Endothelial cell of umbilical vein (primary cell): Measurements from ENCODE around the gene SLC25A26. TPM values are rescaled to one million over a fixed set of nuclear protein-coding genes. Genes with fewer than 3 reads are reported as not detected.

Source experiments
- BruUV-seq: library from RNA; stranded (reverse); fragments of 400-500 nt; replicated peaks from 2 replicates; lab custom pipeline; 2021; lab: Mats Ljungman, UMichigan
- CTCF ChIA-PET: fragments of 300-600, 350-600 bp; sonication (Branson Sonifier 250); formaldehyde crosslinking; loops from one replicate; lab custom pipeline; 2021; ENCODE audit warnings: antibody characterized with exemption, inconsistent platforms; lab: Charles Lee
- POLR2A ChIA-PET: fragments of 300-600, 350-600 bp; sonication (Branson Sonifier 250); formaldehyde crosslinking; loops from one replicate; lab custom pipeline; 2021; ENCODE audit warnings: antibody characterized with exemption, inconsistent platforms; lab: Charles Lee
- DNase-seq: peaks from one replicate; pipeline ENCODE4 v3.0.0-alpha.2; 2011; ENCODE audit warnings: low read depth, low spot score
- FAIRE-seq: peaks from 2 replicates; lab custom pipeline; 2011; peaks lifted over from hg19 to GRCh38; lab: Jason Lieb, UNC
- H2AFZ ChIP-seq: 2 replicates; pipeline ENCODE4 v1.6.0; 2012; ENCODE audit warnings: low read depth, low read length, control low read depth, inconsistent platforms
- H3K27ac ChIP-seq: 2 replicates; pipeline ENCODE4 v1.5.1; 2011; ENCODE audit warnings: low read depth, mild to moderate bottlenecking, control low read depth, low read length, moderate library complexity; ENCODE audit not compliant: insufficient read depth
- H3K27me3 ChIP-seq, 2 experiments: 2 replicates each; pipeline versions ENCODE4 v1.6.0 to v1.6.1; 2011; ENCODE audit warnings: low read length in 2 of 2, mixed read lengths in 1 of 2; ENCODE audit not compliant: control insufficient read depth in 2 of 2, insufficient read depth in 2 of 2
- H3K36me3 ChIP-seq, 2 experiments: 2 replicates in 1 of 2; 3 replicates in 1 of 2; pipeline ENCODE4 v1.5.1; 2011; ENCODE audit warnings: low read length in 2 of 2, mild to moderate bottlenecking in 1 of 2, moderate library complexity in 1 of 2; ENCODE audit not compliant: control insufficient read depth in 2 of 2, insufficient read depth in 2 of 2; ENCODE audit errors: extremely low read depth in 1 of 2
- H3K4me1 ChIP-seq: 3 replicates; pipeline ENCODE4 v1.5.1; 2011; ENCODE audit warnings: mild to moderate bottlenecking, low read length; ENCODE audit not compliant: control insufficient read depth, insufficient read depth; ENCODE audit errors: extremely low read depth
- H3K4me2 ChIP-seq: 2 replicates; pipeline ENCODE4 v1.6.1; 2011; ENCODE audit warnings: low read length, control low read depth, mixed read lengths; ENCODE audit not compliant: insufficient read depth
- H3K4me3 ChIP-seq, 3 experiments: fragments of 200-600 bp in 1 of 3; sonication (generic), shearing (Covaris generic) in 1 of 3; replicated peaks in 1 of 3; 2 replicates each; pipeline ENCODE4 v1.5.1; 2011 to 2016; ENCODE audit warnings: control low read depth in 3 of 3, low read length in 3 of 3, mild to moderate bottlenecking in 2 of 3, inconsistent platforms in 1 of 3, low read depth in 1 of 3, moderate library complexity in 1 of 3; ENCODE audit not compliant: insufficient read depth in 1 of 3
- H3K79me2 ChIP-seq: 2 replicates; pipeline ENCODE4 v1.6.0; 2012; ENCODE audit warnings: low read length, inconsistent platforms; ENCODE audit not compliant: control insufficient read depth, insufficient read depth
- H3K9ac ChIP-seq: replicated peaks from 2 replicates; pipeline ENCODE3; 2011; ENCODE audit warnings: low read length, control low read depth; ENCODE audit not compliant: insufficient read depth; ENCODE audit errors: extremely low read depth
- H3K9me1 ChIP-seq: replicated peaks from 3 replicates; pipeline ENCODE4 v1.6.0; 2011; ENCODE audit warnings: mild to moderate bottlenecking, low read length; ENCODE audit not compliant: control insufficient read depth, insufficient read depth; ENCODE audit errors: extremely low read depth
- H3K9me3 ChIP-seq: replicated peaks from 2 replicates; pipeline ENCODE4 v1.5.1; 2012; ENCODE audit warnings: low read length, inconsistent platforms; ENCODE audit not compliant: control insufficient read depth, insufficient read depth
- H4K20me1 ChIP-seq: replicated peaks from 2 replicates; pipeline ENCODE3; 2011; ENCODE audit warnings: mild to moderate bottlenecking, low read length; ENCODE audit not compliant: control insufficient read depth, insufficient read depth; ENCODE audit errors: extremely low read depth
- CTCF ChIP-seq, 2 donors: IDR thresholded peaks; 1 replicate in 1 of 2; 2 replicates in 1 of 2; pipeline ENCODE4 v1.5.1; 2011; ENCODE audit warnings: low read length in 2 of 2, mild to moderate bottlenecking in 2 of 2, moderate library complexity in 2 of 2, control low read depth in 1 of 2, inconsistent platforms in 1 of 2, low read depth in 1 of 2; ENCODE audit not compliant: insufficient read depth in 1 of 2; ENCODE audit errors: extremely low read depth in 1 of 2
- EZH2 ChIP-seq: IDR thresholded peaks from 2 replicates; pipeline ENCODE4 v1.6.1; 2012; ENCODE audit warnings: borderline replicate concordance, low read depth, mild to moderate bottlenecking, moderate library complexity, low read length, inconsistent platforms; ENCODE audit not compliant: severe bottlenecking
- FOS ChIP-seq: IDR thresholded peaks from 2 replicates; pipeline ENCODE4 v1.6.1; 2011; ENCODE audit warnings: mild to moderate bottlenecking, low read length, moderate library complexity, borderline replicate concordance; ENCODE audit not compliant: insufficient read depth
- GATA2 ChIP-seq: IDR thresholded peaks from 2 replicates; pipeline ENCODE4 v1.7.0; 2011; ENCODE audit warnings: low read depth, mild to moderate bottlenecking, moderate library complexity, mixed read lengths, low read length; ENCODE audit not compliant: insufficient read length, insufficient read depth
- JUN ChIP-seq: IDR thresholded peaks from 2 replicates; pipeline ENCODE4 v1.6.1; 2011; ENCODE audit warnings: borderline replicate concordance, low read depth; ENCODE audit not compliant: insufficient read length, insufficient read depth
- MAX ChIP-seq: IDR thresholded peaks from 2 replicates; pipeline ENCODE4 v1.6.1; 2011; ENCODE audit not compliant: insufficient read depth, insufficient read length
- MYC ChIP-seq: IDR thresholded peaks from one replicate; pipeline ENCODE4 v1.6.1; 2011; ENCODE audit warnings: mild to moderate bottlenecking, low read depth, low read length
- POLR2A ChIP-seq: IDR thresholded peaks from 2 replicates; pipeline ENCODE4 v1.6.1; 2012; ENCODE audit warnings: low read depth, mild to moderate bottlenecking, control low read depth, low read length
- POLR2AphosphoS5 ChIP-seq: IDR thresholded peaks from 2 replicates; pipeline ENCODE4 v1.6.1; 2012; ENCODE audit warnings: low read depth, mild to moderate bottlenecking, control low read depth, low read length, moderate library complexity; ENCODE audit not compliant: insufficient read depth
- dilution Hi-C: fragments of 300-500 bp; cut with MboI; formaldehyde crosslinking; loops from one replicate; pipeline ENCODE4 v1.15.0; 2019; ENCODE audit warnings: low sequenced_read_pairs; ENCODE audit not compliant: extremely low pct_ligation_motif_present
- intact Hi-C: fragments of 100-400 bp; cut with micrococcal nuclease; formaldehyde crosslinking; loops from one replicate; pipeline ENCODE4 v1.10.0; 2022
- polyA plus RNA-seq, 4 experiments: library from polyadenylated mRNA; depleted of rRNA in 3 of 4; stranded (reverse) in 3 of 4; unstranded in 1 of 4; fragments of >200 nt; gene quantifications; 2 replicates each; pipeline versions ENCODE4 v1.2.1 to v1.2.3, GENCODE V29; 2011 to 2012; ENCODE audit warnings: missing spikeins in 1 of 4
- total RNA-seq: library from RNA; stranded (reverse); gene quantifications from 2 replicates; pipeline ENCODE4 v1.2.3, GENCODE V29; 2021

Gene SLC25A26
- total and polyA plus RNA-seq, 2 donors (not counting 3 experiments of a cell fraction or from before 2014, with no cell fraction given): 11.8 to 23.5 TPM

GRCh38 chr3:66371432-66371831, 150.6 kb downstream of the SLC25A26 start:
- dilution Hi-C loops: no loop called here
- Histone ChIP-seq H3K27ac (no peak overlapping the region), H3K79me2 (no peaks in the 10 kb centered on the region), H3K9ac (no peak overlapping the region), H3K4me3 (no peak overlapping the region), H3K4me1 (peaks cover 3% of the 10 kb centered on the region), H3K36me3 (peaks cover 2 to 3% of the 10 kb centered on the region in 2 experiments), H3K4me2 (no peak overlapping the region), H3K9me3 (no peaks in the 10 kb centered on the region), H3K27me3 (no peaks in the 10 kb centered on the region), H3K9me1 (no peaks in the 10 kb centered on the region), H2AFZ (no peak overlapping the region), H4K20me1 (no peaks in the 10 kb centered on the region)
- no peak for DNase-seq
- no TSS peak for BruUV-seq
- intact Hi-C loops: no loop called here
- POLR2A ChIA-PET: no interaction called here
- FAIRE-seq: no peak
- CTCF ChIA-PET: interaction anchor here (3.9 kb wide), 1 partner anchor 94 kb away, joined by 27 read pairs; no protein-coding TSS in a partner anchor
- TF ChIP-seq CTCF (IDR thresholded peaks at IDR 0.05; ENCODE audit: extremely low read depth in 1 of 2, insufficient read depth in 1 of 2, low read depth in 1 of 2, low read length in 2 of 2) (no peak), POLR2AphosphoS5 (no peak), FOS (no peak), MAX (no peak), JUN (no peak), GATA2 (no peak), MYC (no peak), POLR2A (no peak), EZH2 (no peak)
